Epithelial cell of esophagus (primary cell): Measurements from ENCODE around the gene USH1G.
A peak's percentile ranks its signal among the peaks of the same experiment; 100 is the strongest.

Source experiments
- DNase-seq: peaks from one replicate; pipeline ENCODE4 v3.0.0; 2010; ENCODE audit warnings: low read depth
- H3K4me3 ChIP-seq: 2 replicates; pipeline ENCODE4 v1.5.1; 2011; ENCODE audit warnings: mild to moderate bottlenecking, low read length, control low read depth
- TF ChIP-seq, protein P1 (sequence below): IDR thresholded peaks from 2 replicates; pipeline ENCODE4 v1.5.1; 2011; ENCODE audit warnings: low read depth, mild to moderate bottlenecking, low read length, control low read depth, inconsistent platforms; ENCODE audit not compliant: insufficient read depth; ENCODE audit errors: missing control alignments

The USH1G gene

DNA sequence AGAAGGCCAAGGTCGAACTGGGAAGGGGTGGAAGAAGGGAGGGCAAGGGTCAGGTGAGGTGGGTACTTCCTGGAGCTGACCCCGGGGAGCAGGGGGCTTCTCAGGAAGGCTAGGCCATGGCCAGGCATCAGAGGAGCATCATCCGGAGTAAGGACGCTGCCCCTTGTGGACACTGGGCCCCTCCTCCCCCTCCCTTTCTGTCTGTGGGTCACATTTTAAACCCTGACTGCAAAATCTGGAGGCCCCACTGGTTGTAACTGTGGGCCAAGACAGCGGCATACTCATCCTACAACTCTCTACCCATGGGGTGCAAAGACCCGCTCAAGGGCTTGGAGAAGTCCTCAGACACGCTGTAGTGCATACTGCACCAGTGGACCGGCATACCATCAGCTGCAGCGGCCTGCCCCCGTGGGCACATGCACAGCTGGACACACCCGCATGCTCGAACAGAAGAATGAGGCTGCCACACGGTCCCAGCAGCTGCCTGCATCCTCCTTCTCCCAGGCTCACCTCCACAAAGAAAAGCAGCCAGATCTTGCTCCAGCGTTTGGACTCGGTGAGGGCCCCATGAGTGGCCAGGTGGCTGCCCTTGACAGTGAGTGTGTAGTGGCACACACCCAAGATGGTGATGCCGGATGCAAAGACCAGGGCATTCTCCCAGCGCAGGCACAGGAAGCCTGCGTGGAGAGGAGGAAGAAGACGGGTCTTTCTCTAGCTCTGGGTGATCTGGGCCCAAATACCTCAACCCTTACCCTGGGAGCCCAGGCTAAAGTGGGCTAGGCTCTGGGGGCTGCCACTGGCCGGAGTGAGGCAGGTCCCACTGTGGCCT is 30.8 kb downstream of the USH1G start:
- no peak overlapping the region for H3K4me3 ChIP-seq
- no peak for DNase-seq
- TF ChIP-seq, protein P1, sequence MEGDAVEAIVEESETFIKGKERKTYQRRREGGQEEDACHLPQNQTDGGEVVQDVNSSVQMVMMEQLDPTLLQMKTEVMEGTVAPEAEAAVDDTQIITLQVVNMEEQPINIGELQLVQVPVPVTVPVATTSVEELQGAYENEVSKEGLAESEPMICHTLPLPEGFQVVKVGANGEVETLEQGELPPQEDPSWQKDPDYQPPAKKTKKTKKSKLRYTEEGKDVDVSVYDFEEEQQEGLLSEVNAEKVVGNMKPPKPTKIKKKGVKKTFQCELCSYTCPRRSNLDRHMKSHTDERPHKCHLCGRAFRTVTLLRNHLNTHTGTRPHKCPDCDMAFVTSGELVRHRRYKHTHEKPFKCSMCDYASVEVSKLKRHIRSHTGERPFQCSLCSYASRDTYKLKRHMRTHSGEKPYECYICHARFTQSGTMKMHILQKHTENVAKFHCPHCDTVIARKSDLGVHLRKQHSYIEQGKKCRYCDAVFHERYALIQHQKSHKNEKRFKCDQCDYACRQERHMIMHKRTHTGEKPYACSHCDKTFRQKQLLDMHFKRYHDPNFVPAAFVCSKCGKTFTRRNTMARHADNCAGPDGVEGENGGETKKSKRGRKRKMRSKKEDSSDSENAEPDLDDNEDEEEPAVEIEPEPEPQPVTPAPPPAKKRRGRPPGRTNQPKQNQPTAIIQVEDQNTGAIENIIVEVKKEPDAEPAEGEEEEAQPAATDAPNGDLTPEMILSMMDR, result no peak

DNA sequence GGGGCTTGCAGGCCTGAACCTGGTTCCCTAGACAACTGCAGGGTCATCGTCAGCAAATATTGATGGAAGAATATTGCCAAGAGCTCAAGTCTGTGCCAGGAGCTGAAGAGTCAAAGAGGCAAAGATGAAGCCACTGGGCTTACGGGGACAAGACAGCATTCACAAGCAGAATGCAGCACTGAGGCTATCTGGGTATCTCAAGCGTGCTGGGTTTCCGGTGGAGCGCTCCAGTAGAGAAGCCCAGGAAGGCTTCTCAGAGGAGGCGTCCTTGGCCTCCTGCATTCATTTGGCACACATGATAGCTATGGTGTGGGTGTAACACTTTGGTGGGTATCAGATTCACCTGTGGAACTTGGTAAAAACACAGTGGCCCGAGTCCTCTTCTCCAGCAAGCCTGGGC is 32.5 kb downstream of the USH1G start:
- no peak overlapping the region for H3K4me3 ChIP-seq
- TF ChIP-seq, protein P1, result no peak
- DNase-seq, result no peak

DNA sequence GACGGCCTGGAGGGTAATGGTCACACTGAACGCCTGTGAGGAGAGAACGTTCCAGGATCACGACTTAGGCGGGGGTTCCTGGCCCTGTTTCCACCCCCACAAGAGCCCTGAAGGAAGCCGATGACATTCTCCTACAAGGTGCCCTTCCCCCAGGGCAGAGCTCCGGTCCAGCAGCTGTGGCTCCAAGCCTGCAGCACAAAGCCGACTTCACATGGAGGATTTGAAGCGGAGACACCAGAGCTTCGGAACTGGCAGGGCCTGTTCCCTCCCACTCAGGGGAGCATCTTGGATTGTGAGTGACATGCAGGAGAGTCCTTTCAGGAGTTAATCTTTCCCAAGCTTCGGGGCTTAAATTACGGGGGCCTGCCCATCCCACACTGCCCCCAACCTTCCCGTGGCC is 34.6 kb downstream of the USH1G start:
- no peak for DNase-seq
- TF ChIP-seq, protein P1, result no peak
- H3K4me3 ChIP-seq, result no peak overlapping the region

DNA sequence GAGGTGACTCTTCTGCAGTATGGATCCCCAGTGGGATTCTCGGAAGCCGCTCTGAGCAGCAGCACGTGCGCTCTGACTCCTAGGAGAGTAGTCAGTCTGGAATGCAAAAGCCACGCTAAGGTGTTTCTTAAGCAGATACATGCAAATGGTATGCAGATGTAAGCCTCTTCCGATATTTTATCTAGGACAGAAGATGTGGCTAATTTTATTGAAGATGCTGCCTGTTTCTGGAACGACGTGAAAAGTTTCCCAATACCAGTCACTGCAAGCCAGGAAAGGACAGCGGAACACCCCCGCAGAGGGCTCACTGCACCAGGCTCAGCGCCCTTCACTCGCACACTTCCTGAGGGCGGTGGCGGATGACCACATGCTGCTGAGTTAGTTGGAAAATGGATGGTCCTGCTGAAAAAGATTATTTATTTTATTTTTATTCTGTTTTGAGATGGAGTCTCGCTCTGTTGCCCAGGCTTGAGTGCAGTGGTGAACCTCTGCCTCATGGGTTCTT is 39.8 kb downstream of the USH1G start:
- DNase-seq, result peak; percentile 39
- TF ChIP-seq, protein P1, result no peak

GRCh38 chr17:74882517-74883240 is 40.4 kb downstream of the USH1G start:
- no peak for DNase-seq
- no peak overlapping the region for H3K4me3 ChIP-seq
- TF ChIP-seq, protein P1, result no peak

More for the DNA sequence above, 39.8 kb downstream of the USH1G start:
- H3K4me3 ChIP-seq, result no peak overlapping the region

- TF ChIP-seq, protein P1, result no peak
- H3K4me3 ChIP-seq, result no peak overlapping the region
- no peak for DNase-seq
Measured at GRCh38 chr17:74881073-74881472, 42.0 kb downstream of the USH1G start.

DNA sequence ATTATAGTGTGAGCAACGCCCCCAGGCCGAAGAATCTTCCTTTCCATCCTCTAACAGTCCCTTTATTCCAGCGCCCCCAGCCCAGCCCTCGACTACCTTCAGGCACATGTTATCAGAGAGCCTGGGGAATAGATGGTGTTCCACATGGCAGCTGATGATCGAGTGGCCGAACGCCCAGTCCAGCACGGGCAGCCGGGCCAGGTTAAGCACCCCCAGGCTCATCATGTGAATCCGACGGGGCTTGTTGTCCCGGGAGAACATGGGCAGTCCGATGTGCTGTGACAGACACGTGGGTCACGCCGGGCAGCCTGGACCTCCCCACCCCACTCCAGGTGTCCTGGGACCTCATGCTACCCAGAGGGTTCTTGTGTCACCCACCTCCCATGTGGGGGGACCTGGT is 43.7 kb downstream of the USH1G start:
- H3K4me3 ChIP-seq, result no peak overlapping the region
- TF ChIP-seq, protein P1, result no peak
- DNase-seq, result no peak
